Head of caudate nucleus (tissue), 42 donors: Measurements from ENCODE around the gene ADH5.
"Not testable (repeated sequence)": the region's sequence is repeated elsewhere in the genome, so short reads cannot be mapped to it uniquely, and the experiment has no call there.

Experiments
- DNase-seq, 42 donors: peaks; one replicate each; pipeline versions ENCODE4 v3.0.0 to v3.0.0-alpha.2; 2020 to 2021; ENCODE audit warnings: mixed read lengths in 7 of 42
- intact Hi-C: fragments of 100-400 bp; cut with DNase I; formaldehyde crosslinking; loops from one replicate; pipeline ENCODE4 v1.15.0; 2022

ADH5 gene

GRCh38 chr4:99090481-99091215 is 2.1 kb upstream of the ADH5 start:
- intact Hi-C loops, result no loop called here
- DNase-seq, result no peak

- intact Hi-C loops, result no loop called here
- peak in 39 of 42 donors; percentile 10 to 76 (median 46) for DNase-seq
Measured at GRCh38 chr4:99088023-99088449, 552 bp downstream of the ADH5 start.

GRCh38 chr4:99084595-99084994 is 4.0 kb downstream of the ADH5 start:
- intact Hi-C loops, result no loop called here
- no peak for DNase-seq

- intact Hi-C loops, result no loop called here
- DNase-seq, result no peak
Measured at GRCh38 chr4:99082192-99082591, 6.4 kb downstream of the ADH5 start.

- intact Hi-C loops, DNase-seq: not testable (repeated sequence)
Measured at GRCh38 chr4:99080869-99081268, 7.7 kb downstream of the ADH5 start.

- intact Hi-C loops, result no loop called here
Measured at GRCh38 chr4:99079625-99080295, 8.8 kb downstream of the ADH5 start.

GRCh38 chr4:99078931-99079624 is 9.5 kb downstream of the ADH5 start:
- intact Hi-C loops, result no loop called here
- DNase-seq, result no peak

More at GRCh38 chr4:99079625-99080295, 8.8 kb downstream of the ADH5 start:
- no peak for DNase-seq

- intact Hi-C loops, result no loop called here
- DNase-seq, result no peak
Measured at GRCh38 chr4:99078336-99078735, 10.3 kb downstream of the ADH5 start.

- intact Hi-C loops, result no loop called here
- no peak for DNase-seq
Measured at GRCh38 chr4:99077177-99077576, 11.4 kb downstream of the ADH5 start.

- intact Hi-C loops, result no loop called here
Measured at GRCh38 chr4:99076292-99076976, 12.2 kb downstream of the ADH5 start.

GRCh38 chr4:99074816-99075215 is 13.8 kb downstream of the ADH5 start:
- intact Hi-C loops, result no loop called here
- DNase-seq, result no peak

More at GRCh38 chr4:99076292-99076976, 12.2 kb downstream of the ADH5 start:
- DNase-seq, result no peak

- intact Hi-C loops, result no loop called here
- no peak for DNase-seq
Measured at GRCh38 chr4:99071159-99071558, 17.4 kb downstream of the ADH5 start.

GRCh38 chr4:99067617-99068016 is 21.0 kb downstream of the ADH5 start:
- no peak for DNase-seq
- intact Hi-C loops, result no loop called here

- intact Hi-C loops, DNase-seq: not testable (repeated sequence)
Measured at GRCh38 chr4:99065521-99065920, 23.1 kb downstream of the ADH5 start.

- no peak for DNase-seq
- intact Hi-C loops, result no loop called here
Measured at GRCh38 chr4:99062120-99062519, 26.5 kb downstream of the ADH5 start.

- DNase-seq, result no peak
- intact Hi-C loops, result no loop called here
Measured at GRCh38 chr4:99061048-99061700, 27.4 kb downstream of the ADH5 start.

- DNase-seq, result no peak
- intact Hi-C loops, result loop anchor here (10.0 kb wide), 1 partner anchor 135 kb away; the partner anchor contains the start of gene EIF4E
Measured at GRCh38 chr4:99059550-99059949, 29.0 kb downstream of the ADH5 start.

- intact Hi-C loops, result loop anchor here (10.0 kb wide), 1 partner anchor 133 kb away; the partner anchor contains the start of gene EIF4E
- DNase-seq, result no peak
Measured at GRCh38 chr4:99058228-99058627, 30.4 kb downstream of the ADH5 start.
